Stimulated activated memory B cell treated with anti-CD40 and anti-IgM and Interleukin-4, amounts not matched to agents 10 μg/mL and 1 μg/mL and 100 μg/mL, for 72 hours (primary cell): ENCODE data around the gene CABLES1.
"Not testable (repeated sequence)": the region's sequence is repeated elsewhere in the genome, so short reads cannot be mapped to it uniquely, and the experiment has no call there.

Experiments
- ATAC-seq: fragments of 150-1000 bp; cut with Tn5 transposase; 2 replicates; pipeline ENCODE4 v1.10.0; 2021
- H3K27ac Mint-ChIP-seq: one replicate; pipeline ENCODE4 v1.8.0; 2022; ENCODE audit warnings: mild to moderate bottlenecking, mixed read lengths
- H3K27me3 Mint-ChIP-seq: one replicate; pipeline ENCODE4 v1.8.0; 2022; ENCODE audit warnings: mixed read lengths
- H3K36me3 Mint-ChIP-seq: one replicate; pipeline ENCODE4 v1.8.0; 2022; ENCODE audit warnings: mixed read lengths
- H3K4me1 Mint-ChIP-seq: one replicate; pipeline ENCODE4 v1.8.0; 2022; ENCODE audit warnings: mixed read lengths
- H3K4me3 Mint-ChIP-seq: one replicate; pipeline ENCODE4 v1.8.0; 2022; ENCODE audit warnings: mild to moderate bottlenecking, moderate library complexity, mixed read lengths
- H3K9me3 Mint-ChIP-seq: one replicate; pipeline ENCODE4 v1.8.0; 2022; ENCODE audit warnings: mixed read lengths

CABLES1 gene

GRCh38 chr18:23144640-23145039 lies 9.4 kb downstream of the CABLES1 start:
- no peak for ATAC-seq
- H3K4me3 Mint-ChIP-seq = no peak overlapping the region
- H3K27ac Mint-ChIP-seq = no peak overlapping the region

DNA sequence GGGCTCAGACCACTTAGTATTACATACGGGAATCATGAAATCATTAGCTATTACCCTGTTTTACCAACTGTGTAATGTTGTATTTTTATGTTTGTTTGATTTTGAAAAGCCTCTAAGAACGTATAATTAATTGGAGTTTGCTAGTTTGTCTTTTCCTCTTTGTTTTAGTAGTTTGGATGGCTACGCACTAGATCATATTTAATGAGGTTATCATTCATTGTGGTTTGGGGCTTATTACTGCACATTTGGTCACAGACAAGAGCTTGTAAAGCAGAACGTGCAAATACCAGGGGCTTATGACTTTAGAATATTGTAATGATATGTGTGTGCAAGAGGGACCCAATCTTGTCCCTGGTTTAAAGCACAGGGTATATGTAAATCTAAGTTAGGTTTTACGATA lies 10.3 kb downstream of the CABLES1 start:
- no peak for ATAC-seq
- Mint-ChIP-seq H3K9me3 (no peaks in the 10 kb centered on the region), H3K4me1 (peaks cover 21% of the 10 kb centered on the region), H3K36me3 (no peaks in the 10 kb centered on the region), H3K27ac (no peak overlapping the region), H3K27me3 (peaks cover 12% of the 10 kb centered on the region), H3K4me3 (no peak overlapping the region)

More at GRCh38 chr18:23144640-23145039, 9.4 kb downstream of the CABLES1 start:
- Mint-ChIP-seq H3K9me3 (no peaks in the 10 kb centered on the region), H3K36me3 (no peaks in the 10 kb centered on the region), H3K27me3 (peaks cover 22% of the 10 kb centered on the region), H3K4me1 (peaks cover 21% of the 10 kb centered on the region)

- Mint-ChIP-seq H3K9me3 (no peaks in the 10 kb centered on the region), H3K27me3 (peaks cover 9% of the 10 kb centered on the region), H3K4me1 (peaks cover 21% of the 10 kb centered on the region), H3K36me3 (no peaks in the 10 kb centered on the region), H3K4me3 (no peak overlapping the region), H3K27ac (no peak overlapping the region)
- no peak for ATAC-seq
Measured at GRCh38 chr18:23146861-23147469, 11.7 kb downstream of the CABLES1 start.

GRCh38 chr18:23148382-23148781 lies 13.1 kb downstream of the CABLES1 start:
- H3K27me3 Mint-ChIP-seq = peaks cover 10% of the 10 kb centered on the region
- H3K4me1 Mint-ChIP-seq = peaks cover 9% of the 10 kb centered on the region
- no peak overlapping the region for H3K4me3 Mint-ChIP-seq
- H3K27ac Mint-ChIP-seq = no peak overlapping the region
- ATAC-seq = no peak
- no peaks in the 10 kb centered on the region for H3K9me3 Mint-ChIP-seq
- H3K36me3 Mint-ChIP-seq = no peaks in the 10 kb centered on the region

DNA sequence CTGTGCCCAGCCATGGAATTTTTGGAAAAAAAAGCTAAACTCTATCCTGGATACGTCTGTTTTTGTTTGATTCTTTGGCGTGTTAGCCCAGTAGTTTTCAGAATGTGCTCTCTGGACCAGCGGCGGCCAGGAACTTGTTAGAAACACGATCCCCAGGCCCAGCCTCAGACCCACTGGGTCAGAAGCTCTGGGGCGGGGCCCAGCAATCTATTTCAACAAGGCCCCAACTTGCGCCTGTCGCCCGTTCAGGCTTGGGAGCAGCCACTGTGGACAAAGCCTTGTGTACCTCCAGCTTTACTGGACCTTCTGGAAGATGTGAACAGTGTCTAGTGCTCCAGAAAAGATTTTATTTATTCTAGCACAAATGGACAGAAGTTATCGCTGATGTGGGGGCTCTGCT lies 14.3 kb downstream of the CABLES1 start:
- no peak for ATAC-seq
- H3K27ac Mint-ChIP-seq = no peak overlapping the region
- H3K36me3 Mint-ChIP-seq = no peaks in the 10 kb centered on the region
- peaks cover 10% of the 10 kb centered on the region for H3K27me3 Mint-ChIP-seq
- H3K9me3 Mint-ChIP-seq = no peaks in the 10 kb centered on the region
- no peaks in the 10 kb centered on the region for H3K4me1 Mint-ChIP-seq
- no peak overlapping the region for H3K4me3 Mint-ChIP-seq

- Mint-ChIP-seq H3K4me1 (no peaks in the 10 kb centered on the region), H3K4me3 (no peak overlapping the region), H3K27ac (no peak overlapping the region), H3K27me3 (peaks cover 30% of the 10 kb centered on the region), H3K36me3 (no peaks in the 10 kb centered on the region), H3K9me3 (no peaks in the 10 kb centered on the region)
- ATAC-seq = no peak
Measured at GRCh38 chr18:23151414-23152099, 16.3 kb downstream of the CABLES1 start.

DNA sequence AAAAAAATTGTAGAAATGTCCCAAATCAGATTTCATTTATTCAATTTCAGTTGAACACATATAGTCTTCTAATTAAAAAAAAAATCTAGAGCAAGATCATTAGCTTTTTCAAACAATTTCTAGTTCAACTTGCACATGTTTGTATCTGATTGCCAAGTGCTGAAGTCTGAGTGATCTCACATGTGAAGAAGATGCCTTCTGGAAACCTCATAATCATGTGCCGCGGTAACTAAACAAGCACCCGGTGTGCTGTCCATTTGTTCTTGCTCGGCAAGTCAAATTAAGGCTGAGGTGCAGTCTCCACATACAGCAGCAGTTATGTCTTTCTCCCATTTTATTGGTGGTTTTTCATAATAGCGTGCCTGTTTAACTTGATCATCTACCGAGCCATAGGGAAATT lies 18.7 kb downstream of the CABLES1 start:
- ATAC-seq = no peak
- no peak overlapping the region for H3K4me3 Mint-ChIP-seq

GRCh38 chr18:23154823-23155500 lies 19.7 kb downstream of the CABLES1 start:
- H3K36me3 Mint-ChIP-seq = no peaks in the 10 kb centered on the region
- no peak overlapping the region for H3K4me3 Mint-ChIP-seq
- H3K27me3 Mint-ChIP-seq = peaks cover 35% of the 10 kb centered on the region
- ATAC-seq = no peak
- H3K27ac Mint-ChIP-seq = no peak overlapping the region
- H3K9me3 Mint-ChIP-seq = no peaks in the 10 kb centered on the region
- H3K4me1 Mint-ChIP-seq = no peaks in the 10 kb centered on the region

More for the DNA sequence above, 18.7 kb downstream of the CABLES1 start:
- Mint-ChIP-seq H3K36me3 (no peaks in the 10 kb centered on the region), H3K4me1 (no peaks in the 10 kb centered on the region), H3K27ac (no peak overlapping the region), H3K9me3 (no peaks in the 10 kb centered on the region), H3K27me3 (peaks cover 35% of the 10 kb centered on the region)

- no peaks in the 10 kb centered on the region for H3K4me1 Mint-ChIP-seq
- peaks cover 35% of the 10 kb centered on the region for H3K27me3 Mint-ChIP-seq
- H3K27ac Mint-ChIP-seq = no peak overlapping the region
- no peaks in the 10 kb centered on the region for H3K36me3 Mint-ChIP-seq
- ATAC-seq = no peak
- H3K4me3 Mint-ChIP-seq = no peak overlapping the region
- no peaks in the 10 kb centered on the region for H3K9me3 Mint-ChIP-seq
Measured at GRCh38 chr18:23155537-23155936, 20.3 kb downstream of the CABLES1 start.

- H3K4me1 Mint-ChIP-seq = no peaks in the 10 kb centered on the region
- no peak for ATAC-seq
- no peaks in the 10 kb centered on the region for H3K36me3 Mint-ChIP-seq
- H3K4me3 Mint-ChIP-seq = no peak overlapping the region
- H3K9me3 Mint-ChIP-seq = no peaks in the 10 kb centered on the region
- peaks cover 34% of the 10 kb centered on the region for H3K27me3 Mint-ChIP-seq
- H3K27ac Mint-ChIP-seq = no peak overlapping the region
Measured at GRCh38 chr18:23156134-23156533, 20.8 kb downstream of the CABLES1 start.

DNA sequence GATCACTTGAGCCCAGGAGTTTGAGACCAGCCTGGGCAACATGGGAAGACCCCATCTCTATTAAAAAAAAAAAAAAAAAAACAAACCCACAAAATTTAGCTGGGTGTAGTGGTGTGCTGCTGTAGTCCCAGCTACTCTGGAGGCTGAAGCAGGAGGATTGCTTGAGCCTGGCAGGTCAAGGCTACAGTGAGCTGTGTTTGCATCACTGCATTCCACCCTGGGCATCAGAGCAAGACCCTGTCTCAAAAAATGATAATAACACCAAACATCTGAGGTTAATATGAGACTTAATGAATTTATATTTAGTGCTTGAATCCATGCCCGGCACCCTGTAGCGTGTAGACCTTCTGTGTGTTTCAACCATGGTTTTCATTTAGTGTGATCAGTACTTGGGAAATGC lies 22.8 kb downstream of the CABLES1 start:
- H3K4me1 Mint-ChIP-seq = no peaks in the 10 kb centered on the region
- H3K4me3 Mint-ChIP-seq = no peak overlapping the region
- no peaks in the 10 kb centered on the region for H3K36me3 Mint-ChIP-seq
- H3K27me3 Mint-ChIP-seq = peaks cover 32% of the 10 kb centered on the region
- H3K27ac Mint-ChIP-seq = no peak overlapping the region
- H3K9me3 Mint-ChIP-seq = no peaks in the 10 kb centered on the region
- no peak for ATAC-seq

DNA sequence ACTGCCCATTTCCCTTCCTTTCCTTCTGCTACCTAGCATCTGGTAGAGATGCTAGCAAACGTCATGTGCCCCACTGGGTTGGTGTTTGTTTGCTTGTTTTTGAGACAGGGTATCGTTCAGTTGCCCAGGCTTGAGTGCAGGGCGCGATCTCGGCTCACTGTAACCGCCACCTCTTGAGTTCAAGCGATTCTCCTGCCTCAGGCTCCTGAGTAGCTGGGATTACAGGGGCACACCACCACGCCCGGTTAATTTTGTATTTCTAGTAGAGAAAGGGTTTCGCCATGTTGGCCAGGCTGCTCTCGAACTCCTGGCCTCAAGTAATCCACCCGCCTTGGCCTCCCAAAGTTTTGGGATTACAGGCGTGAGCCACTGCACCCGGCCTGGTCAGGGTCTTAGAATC lies 23.6 kb downstream of the CABLES1 start:
- not testable (repeated sequence) for ATAC-seq, H3K4me3 Mint-ChIP-seq, H3K36me3 Mint-ChIP-seq, H3K27ac Mint-ChIP-seq, H3K9me3 Mint-ChIP-seq, H3K4me1 Mint-ChIP-seq
- peaks cover 35% of the 10 kb centered on the region for H3K27me3 Mint-ChIP-seq

DNA sequence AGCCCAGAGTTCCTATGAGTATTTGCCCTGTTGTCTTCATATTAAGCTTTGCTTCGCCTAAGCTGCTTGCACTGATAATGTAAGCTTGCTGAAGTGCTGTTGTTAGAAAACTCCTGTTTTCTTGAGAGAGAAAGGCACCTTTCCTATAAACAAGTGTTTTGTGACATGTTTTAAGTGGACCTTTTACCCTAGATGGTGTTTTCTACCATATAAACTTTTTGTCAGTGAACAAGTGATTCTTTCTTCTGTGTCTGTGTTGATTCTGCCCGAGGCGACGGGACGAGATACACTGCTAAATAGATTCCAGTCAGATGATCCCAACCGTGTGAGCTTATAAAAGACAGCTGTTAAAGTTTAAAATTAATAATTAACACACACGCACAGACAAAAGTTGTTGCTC lies 24.1 kb downstream of the CABLES1 start:
- ATAC-seq = no peak
- Mint-ChIP-seq H3K4me3 (no peak overlapping the region), H3K9me3 (no peaks in the 10 kb centered on the region), H3K27me3 (peaks cover 35% of the 10 kb centered on the region), H3K36me3 (no peaks in the 10 kb centered on the region), H3K4me1 (no peaks in the 10 kb centered on the region), H3K27ac (no peak overlapping the region)

DNA sequence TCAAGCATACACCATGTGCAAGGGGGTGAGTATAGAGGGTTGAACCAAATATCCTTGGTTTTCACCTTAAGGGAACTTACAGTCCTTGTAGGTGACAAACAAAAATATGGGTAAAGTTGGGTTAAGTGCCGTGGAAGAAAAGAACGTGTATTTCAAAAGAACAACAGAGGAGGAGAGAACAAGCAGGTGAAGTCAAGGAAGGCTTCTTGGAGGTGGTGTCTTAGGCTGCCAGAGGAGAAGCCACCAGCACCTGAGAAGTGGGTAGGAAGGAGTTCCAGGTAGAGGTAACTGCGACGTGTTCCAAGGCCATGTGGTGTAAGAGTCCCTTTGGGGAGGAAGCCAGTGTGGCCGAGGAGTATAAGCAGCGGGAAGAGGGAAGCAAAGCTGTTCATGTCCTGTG lies 27.2 kb downstream of the CABLES1 start:
- Mint-ChIP-seq H3K36me3 (no peaks in the 10 kb centered on the region), H3K4me1 (no peaks in the 10 kb centered on the region), H3K4me3 (no peak overlapping the region), H3K9me3 (no peaks in the 10 kb centered on the region), H3K27ac (no peak overlapping the region), H3K27me3 (peaks cover 16% of the 10 kb centered on the region)
- ATAC-seq = no peak

- H3K4me1 Mint-ChIP-seq = no peaks in the 10 kb centered on the region
- peaks cover 20% of the 10 kb centered on the region for H3K27me3 Mint-ChIP-seq
- H3K9me3 Mint-ChIP-seq = no peaks in the 10 kb centered on the region
- no peaks in the 10 kb centered on the region for H3K36me3 Mint-ChIP-seq
- no peak overlapping the region for H3K27ac Mint-ChIP-seq
- no peak overlapping the region for H3K4me3 Mint-ChIP-seq
- no peak for ATAC-seq
Measured at GRCh38 chr18:23163786-23164533, 28.7 kb downstream of the CABLES1 start.
